Measurements from ENCODE around the gene HMGA1.

Gene HMGA1

GRCh38 chr6:34278833-34279232, 42.2 kb downstream of the HMGA1 start:
- H3K36me3 Mint-ChIP-seq (ENCODE audit: low read depth): peaks cover 52% of the 10 kb centered on the region
- H3K4me1 Mint-ChIP-seq: no peaks in the 10 kb centered on the region
- H3K27me3 Mint-ChIP-seq (ENCODE audit: low read depth): no peaks in the 10 kb centered on the region
- H3K9me3 Mint-ChIP-seq: no peaks in the 10 kb centered on the region
- no peak overlapping the region for H3K27ac Mint-ChIP-seq
- TF ChIP-seq CTCF (IDR thresholded peaks at IDR 0.05; ENCODE audit: unreplicated experiment in 3 of 3): no peak
- no peak overlapping the region for H3K4me3 Mint-ChIP-seq

GRCh38 chr6:34280216-34280615, 43.5 kb downstream of the HMGA1 start:
- Mint-ChIP-seq H3K36me3 (ENCODE audit: low read depth) (peaks cover 62% of the 10 kb centered on the region), H3K27ac (no peak overlapping the region), H3K9me3 (no peaks in the 10 kb centered on the region), H3K27me3 (ENCODE audit: low read depth) (no peaks in the 10 kb centered on the region), H3K4me1 (peaks cover 9% of the 10 kb centered on the region), H3K4me3 (no peak overlapping the region)
- no peak for TF ChIP-seq CTCF (IDR thresholded peaks at IDR 0.05; ENCODE audit: unreplicated experiment in 3 of 3)

GRCh38 chr6:34281702-34282334, 45.1 kb downstream of the HMGA1 start:
- H3K4me1 Mint-ChIP-seq: peaks cover 10% of the 10 kb centered on the region
- H3K9me3 Mint-ChIP-seq: no peaks in the 10 kb centered on the region
- no peak for TF ChIP-seq CTCF (IDR thresholded peaks at IDR 0.05; ENCODE audit: unreplicated experiment in 3 of 3)
- H3K27me3 Mint-ChIP-seq (ENCODE audit: low read depth): no peaks in the 10 kb centered on the region
- peaks cover 72% of the 10 kb centered on the region for H3K36me3 Mint-ChIP-seq (ENCODE audit: low read depth)
- no peak overlapping the region for H3K27ac Mint-ChIP-seq
- no peak overlapping the region for H3K4me3 Mint-ChIP-seq

GRCh38 chr6:34284563-34285447, 48.1 kb downstream of the HMGA1 start:
- Mint-ChIP-seq H3K27me3 (ENCODE audit: low read depth) (no peaks in the 10 kb centered on the region), H3K4me3 (no peak overlapping the region)
- TF ChIP-seq CTCF (IDR thresholded peaks at IDR 0.05; ENCODE audit: unreplicated experiment in 3 of 3): no peak

GRCh38 chr6:34285448-34286164, 48.9 kb downstream of the HMGA1 start:
- H3K27ac Mint-ChIP-seq: peak overlapping the region in 2 of 3 experiments; percentile 24 to 63
- no peak for TF ChIP-seq CTCF (IDR thresholded peaks at IDR 0.05; ENCODE audit: unreplicated experiment in 3 of 3)
- no peak overlapping the region for H3K4me3 Mint-ChIP-seq
- H3K27me3 Mint-ChIP-seq (ENCODE audit: low read depth): no peaks in the 10 kb centered on the region
- peaks cover 10% of the 10 kb centered on the region for H3K4me1 Mint-ChIP-seq
- H3K9me3 Mint-ChIP-seq: no peaks in the 10 kb centered on the region
- H3K36me3 Mint-ChIP-seq (ENCODE audit: low read depth): peaks cover 55% of the 10 kb centered on the region

More at GRCh38 chr6:34284563-34285447, 48.1 kb downstream of the HMGA1 start:
- Mint-ChIP-seq H3K36me3 (ENCODE audit: low read depth) (peaks cover 63% of the 10 kb centered on the region), H3K9me3 (no peaks in the 10 kb centered on the region), H3K27ac (peak overlapping the region in 2 of 3 experiments; percentile 24 to 63), H3K4me1 (peaks cover 10% of the 10 kb centered on the region)
